ENCODE data around the gene CREG2.

Gene CREG2

DNA sequence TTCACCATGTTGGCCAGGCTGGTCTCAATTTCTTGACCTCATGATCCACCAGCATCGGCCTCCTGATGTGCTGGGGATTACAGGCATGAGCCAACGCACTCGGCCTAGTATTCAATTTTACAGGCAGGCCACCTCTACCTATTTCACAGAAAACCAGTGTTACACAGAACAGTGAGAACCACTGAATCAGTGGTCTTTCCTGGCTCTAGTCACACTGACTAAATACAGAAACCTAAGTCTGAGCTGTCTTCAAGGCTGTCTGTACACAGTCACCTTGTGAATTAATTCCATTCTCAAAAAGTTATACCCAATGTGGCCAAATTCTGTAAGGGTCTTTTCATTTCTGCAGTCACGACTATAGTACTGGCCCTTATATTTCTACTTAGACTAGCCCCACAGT, 82.3 kb downstream of the CREG2 start:
- DNase-seq, result peak; percentile 63

DNA sequence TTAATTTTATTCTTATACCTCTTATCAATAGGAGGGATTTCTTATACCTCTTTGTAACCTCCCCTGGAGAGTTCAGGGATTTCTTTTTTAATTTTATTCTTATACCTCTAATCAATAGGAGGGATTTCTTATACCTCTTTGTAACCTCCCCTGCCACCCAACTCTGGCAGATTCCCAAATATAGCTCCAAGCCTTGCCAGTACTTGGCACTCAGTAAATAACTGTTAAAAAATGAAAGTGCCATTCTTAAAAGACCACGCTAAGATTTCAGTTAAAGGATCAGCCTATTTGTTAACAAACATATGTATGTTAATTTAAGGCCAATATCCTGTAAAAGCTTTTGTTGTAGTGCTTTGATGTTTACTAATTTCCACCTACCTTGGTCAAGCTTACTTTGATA, 83.6 kb downstream of the CREG2 start:
- no peak for DNase-seq

- DNase-seq, result no peak
These were observed 85.3 kb downstream of the CREG2 start for GRCh38 chr2:101302016-101302415.

DNA sequence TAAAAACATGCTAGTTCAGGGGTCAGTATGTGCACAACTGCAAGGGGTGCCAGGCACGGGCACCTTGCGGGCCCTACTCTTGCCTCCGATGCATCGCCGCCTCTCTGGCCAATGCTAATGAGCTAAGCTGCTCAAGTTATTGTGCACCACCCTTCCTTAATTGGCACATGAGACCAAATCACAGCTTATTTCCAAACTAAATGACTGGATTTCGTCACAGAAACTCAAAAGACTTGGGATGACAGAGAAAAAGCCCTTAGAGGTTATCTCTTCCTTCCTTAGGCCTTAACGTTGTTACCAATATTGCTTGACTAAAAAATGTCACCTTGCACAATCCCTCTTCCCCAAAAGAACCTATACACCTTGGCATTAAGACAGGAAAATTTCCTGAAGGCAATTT, 86.5 kb downstream of the CREG2 start:
- no peak for DNase-seq

GRCh38 chr2:101300164-101300563, 87.1 kb downstream of the CREG2 start:
- DNase-seq, result no peak

DNA sequence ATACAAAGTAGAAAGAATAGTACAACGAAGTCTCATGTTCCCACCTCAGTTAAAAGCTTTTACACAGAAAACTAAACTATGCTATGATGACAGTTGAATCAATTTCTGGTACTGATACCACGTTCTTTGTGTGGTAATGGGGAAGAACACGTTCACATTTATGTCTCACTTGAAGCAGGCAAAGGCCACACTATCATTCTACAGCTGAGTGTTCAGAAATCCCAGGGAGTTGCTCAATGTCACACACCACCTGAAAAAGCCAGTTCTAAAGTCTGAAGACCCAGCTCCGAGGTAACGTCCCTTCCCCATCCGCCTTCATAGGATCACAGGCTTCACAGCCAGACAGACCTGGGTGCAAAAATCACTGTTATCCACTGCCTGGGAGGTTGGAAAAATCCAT, 87.7 kb downstream of the CREG2 start:
- no peak for DNase-seq

DNA sequence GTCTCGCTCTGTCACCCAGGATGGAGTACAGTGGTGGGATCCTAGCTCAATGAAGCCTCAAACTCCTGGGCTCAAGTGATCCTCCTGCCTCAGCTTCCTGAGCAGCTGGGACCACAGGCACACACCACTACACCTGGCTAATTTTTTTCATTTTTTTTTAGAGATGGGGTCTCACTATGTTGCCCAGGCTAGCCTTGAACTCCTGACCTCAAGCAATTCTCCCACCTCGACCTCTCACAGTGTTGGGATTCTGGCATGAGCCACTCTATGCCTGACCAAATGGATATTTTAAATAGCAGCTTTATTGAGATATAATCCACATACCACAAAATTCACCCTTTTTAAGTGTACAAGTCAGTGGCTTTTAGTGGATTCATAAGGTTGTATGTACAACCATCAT, 89.9 kb downstream of the CREG2 start:
- DNase-seq, result no peak

- DNase-seq, result no peak
These were observed 90.9 kb downstream of the CREG2 start for GRCh38 chr2:101296371-101296770.

GRCh38 chr2:101295895-101296294, 91.4 kb downstream of the CREG2 start:
- DNase-seq, result no peak

Measured in activated CD4-positive, alpha-beta T cell treated with anti-CD3 and anti-CD28 coated beads, Interleukin-2, amount 50 U/mL, for 16 hours (primary cell).